Activated naive CD8-positive, alpha-beta T cell treated with anti-CD3 and anti-CD28 coated beads, Interleukin-2, amount 50 U/mL, for 24 hours (primary cell): ENCODE data around the gene SECTM1.
A peak's percentile ranks its signal among the peaks of the same experiment; 100 is the strongest.
"Not testable (repeated sequence)": the region's sequence is repeated elsewhere in the genome, so short reads cannot be mapped to it uniquely, and the experiment has no call there.

Source experiments
- ATAC-seq: fragments of 150-1000 bp; cut with Tn5 transposase; one replicate; pipeline ENCODE4 v1.10.0; 2021
- DNase-seq: peaks from one replicate; pipeline ENCODE4 v3.0.0; 2021
- H3K27ac Mint-ChIP-seq: one replicate; pipeline ENCODE4 v1.8.0; 2021; ENCODE audit warnings: mild to moderate bottlenecking, mixed read lengths
- H3K27me3 Mint-ChIP-seq: one replicate; pipeline ENCODE4 v1.8.0; 2021; ENCODE audit warnings: mixed read lengths
- H3K36me3 Mint-ChIP-seq: one replicate; pipeline ENCODE4 v1.8.0; 2021; ENCODE audit warnings: low read depth, mixed read lengths
- H3K4me1 Mint-ChIP-seq: one replicate; pipeline ENCODE4 v1.8.0; 2021; ENCODE audit warnings: mixed read lengths
- H3K4me3 Mint-ChIP-seq: one replicate; pipeline ENCODE4 v1.8.0; 2021; ENCODE audit warnings: mild to moderate bottlenecking, moderate library complexity, mixed read lengths
- H3K9me3 Mint-ChIP-seq: one replicate; pipeline ENCODE4 v1.8.0; 2021; ENCODE audit warnings: mixed read lengths

The SECTM1 gene

DNA sequence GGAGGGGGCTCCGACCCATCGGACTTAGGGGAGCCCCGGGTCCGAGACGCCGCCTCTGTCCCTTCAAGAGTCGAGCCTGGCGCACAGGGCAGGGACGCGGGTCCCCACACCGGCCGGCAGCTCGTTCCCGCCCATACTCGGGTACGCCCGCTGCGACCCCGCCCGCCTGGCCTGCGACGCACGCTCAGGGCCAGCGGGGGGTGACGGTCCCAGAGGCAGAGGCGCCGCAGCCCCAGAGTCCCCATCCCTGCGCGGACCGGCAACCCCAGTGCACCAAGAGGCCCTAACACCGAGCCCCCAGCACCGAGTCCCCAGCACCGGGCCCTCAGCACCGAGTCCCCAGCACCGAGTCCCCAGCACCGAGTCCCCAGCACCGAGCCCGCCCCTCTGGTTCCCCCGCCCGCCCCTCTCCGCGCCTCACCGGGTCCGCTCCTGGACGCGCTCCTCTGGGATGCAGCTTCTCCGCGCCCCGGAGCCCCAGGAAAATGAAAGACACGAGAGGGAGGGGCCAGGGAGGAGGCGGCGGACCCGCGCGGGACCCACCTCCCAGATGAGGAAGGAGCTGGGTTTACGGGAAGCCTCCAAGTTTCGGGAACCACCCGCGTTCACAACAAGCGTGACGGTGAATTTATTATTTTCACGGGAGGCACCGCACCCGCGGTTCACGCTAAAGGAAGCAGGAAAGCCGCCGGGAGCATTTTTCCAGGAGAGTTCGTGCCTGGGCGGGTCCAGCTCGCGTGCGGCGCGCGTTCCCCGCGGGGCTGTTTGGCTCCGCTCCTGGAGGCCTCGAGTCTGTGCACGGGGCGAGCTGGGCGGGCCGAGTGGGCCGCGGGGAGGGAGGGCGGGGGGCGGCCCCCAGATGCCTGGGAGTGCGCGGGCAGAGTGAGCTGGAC, at the start of gene SECTM1:
Gene SECTM1, minus strand, starts transcription at position 488 of the 893 bp plus-strand sequence. CDS start 6,526 bp downstream, outside the sequence.
- peak; percentile 22 for ATAC-seq
- H3K4me1 Mint-ChIP-seq = peaks cover 24% of the 10 kb centered on the region
- DNase-seq = no peak
- H3K4me3 Mint-ChIP-seq = peak within 1 kb of the TSS; percentile 77
- H3K27me3 Mint-ChIP-seq = peaks cover 10% of the 10 kb centered on the region
- H3K36me3 Mint-ChIP-seq = no peaks in the 10 kb centered on the region
- no peak within 1 kb of the TSS for H3K27ac Mint-ChIP-seq
- H3K9me3 Mint-ChIP-seq = no peaks in the 10 kb centered on the region

DNA sequence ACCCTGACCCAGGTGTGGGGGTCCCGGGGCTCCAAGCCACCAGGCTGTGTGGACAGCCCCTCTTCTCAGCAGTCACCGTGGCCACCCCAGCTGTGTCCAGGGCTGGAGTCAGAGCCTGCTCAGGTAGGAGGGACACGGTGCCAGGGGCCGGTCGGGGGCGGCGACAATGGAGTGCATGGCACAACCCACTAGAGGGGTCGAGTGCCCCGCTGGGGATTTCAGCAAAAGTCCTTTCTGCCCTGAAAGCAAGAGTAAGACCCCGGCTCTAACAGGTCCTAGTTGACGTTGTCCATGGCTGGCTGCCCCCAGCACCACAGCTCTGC, 49.3 kb upstream of the SECTM1 start:
- Mint-ChIP-seq H3K27me3 (peaks cover 22% of the 10 kb centered on the region), H3K9me3 (no peaks in the 10 kb centered on the region), H3K27ac (no peak overlapping the region), H3K36me3 (no peaks in the 10 kb centered on the region), H3K4me3 (no peak overlapping the region), H3K4me1 (peaks cover 7% of the 10 kb centered on the region)
- no peak for ATAC-seq
- no peak for DNase-seq

GRCh38 chr17:82382220-82382932, 48.8 kb upstream of the SECTM1 start:
- not testable (repeated sequence) for H3K36me3 Mint-ChIP-seq, ATAC-seq, DNase-seq, H3K4me1 Mint-ChIP-seq, H3K9me3 Mint-ChIP-seq, H3K4me3 Mint-ChIP-seq, H3K27ac Mint-ChIP-seq
- peaks cover 25% of the 10 kb centered on the region for H3K27me3 Mint-ChIP-seq

GRCh38 chr17:82381703-82382009, 48.1 kb upstream of the SECTM1 start:
- not testable (repeated sequence) for DNase-seq, H3K4me1 Mint-ChIP-seq, ATAC-seq, H3K4me3 Mint-ChIP-seq, H3K9me3 Mint-ChIP-seq, H3K36me3 Mint-ChIP-seq, H3K27ac Mint-ChIP-seq
- H3K27me3 Mint-ChIP-seq = peaks cover 26% of the 10 kb centered on the region

DNA sequence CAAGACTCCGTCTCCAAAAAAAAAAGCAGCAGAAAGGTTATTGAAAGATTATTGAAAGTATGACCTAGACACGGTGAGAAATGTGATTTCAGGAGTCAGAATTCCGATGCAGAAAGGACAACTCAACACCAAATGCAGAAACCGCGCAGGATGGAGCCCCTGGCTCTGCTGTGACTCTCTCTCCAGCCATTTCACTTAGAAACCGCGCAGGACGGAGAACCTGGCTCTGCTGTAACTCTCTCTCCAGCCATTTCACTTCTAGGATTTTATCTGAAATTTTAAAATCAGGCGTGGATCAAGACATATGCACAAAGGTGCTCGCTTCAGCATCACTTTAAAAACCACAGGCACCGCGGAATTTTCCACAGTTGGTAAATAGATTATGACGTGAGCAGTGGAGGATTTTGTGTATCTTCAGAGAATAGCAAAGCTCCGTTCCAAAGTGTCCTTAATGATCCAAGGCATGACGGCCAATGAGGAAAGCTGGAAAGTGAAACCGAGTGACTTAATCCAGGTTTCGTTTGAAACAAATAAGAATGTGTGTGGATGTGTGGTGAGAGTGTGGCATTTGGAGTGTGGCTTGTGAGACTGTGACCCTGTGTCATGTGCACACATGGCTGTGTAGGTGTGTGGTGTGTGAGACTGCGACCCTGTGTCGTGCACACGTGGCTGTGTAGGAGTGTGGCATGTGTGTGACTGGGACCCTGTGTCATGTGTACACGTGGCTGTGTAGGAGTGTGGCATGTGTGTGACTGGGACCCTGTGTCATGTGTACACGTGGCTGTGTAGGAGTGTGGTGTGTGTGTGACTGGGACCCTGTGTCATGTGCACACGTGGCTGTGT, 47.5 kb upstream of the SECTM1 start:
- DNase-seq (no peak), ATAC-seq (no peak)
- Mint-ChIP-seq H3K27me3 (peaks cover 30% of the 10 kb centered on the region), H3K9me3 (no peaks in the 10 kb centered on the region), H3K27ac (peak overlapping the region; percentile 43), H3K4me3 (no peak overlapping the region), H3K36me3 (no peaks in the 10 kb centered on the region), H3K4me1 (peaks cover 5% of the 10 kb centered on the region)

DNA sequence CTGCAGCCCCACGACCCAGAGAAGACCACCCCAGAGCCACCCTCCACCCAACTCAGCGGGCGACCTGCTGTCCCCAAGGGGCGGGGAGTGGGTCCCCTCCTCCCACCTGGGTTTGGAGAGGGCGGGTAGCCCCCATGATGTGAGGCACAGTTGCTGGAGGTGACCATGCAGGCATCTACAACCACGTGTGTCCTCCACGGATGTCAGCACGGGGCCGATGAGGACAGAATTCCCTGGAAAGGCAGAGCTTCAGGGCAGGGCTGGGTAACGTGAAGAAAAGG, 45.1 kb upstream of the SECTM1 start:
- Mint-ChIP-seq H3K4me1 (peaks cover 5% of the 10 kb centered on the region), H3K4me3 (no peak overlapping the region), H3K27ac (no peak overlapping the region), H3K27me3 (peaks cover 35% of the 10 kb centered on the region), H3K36me3 (no peaks in the 10 kb centered on the region), H3K9me3 (no peaks in the 10 kb centered on the region)
- ATAC-seq (no peak), DNase-seq (no peak)

DNA sequence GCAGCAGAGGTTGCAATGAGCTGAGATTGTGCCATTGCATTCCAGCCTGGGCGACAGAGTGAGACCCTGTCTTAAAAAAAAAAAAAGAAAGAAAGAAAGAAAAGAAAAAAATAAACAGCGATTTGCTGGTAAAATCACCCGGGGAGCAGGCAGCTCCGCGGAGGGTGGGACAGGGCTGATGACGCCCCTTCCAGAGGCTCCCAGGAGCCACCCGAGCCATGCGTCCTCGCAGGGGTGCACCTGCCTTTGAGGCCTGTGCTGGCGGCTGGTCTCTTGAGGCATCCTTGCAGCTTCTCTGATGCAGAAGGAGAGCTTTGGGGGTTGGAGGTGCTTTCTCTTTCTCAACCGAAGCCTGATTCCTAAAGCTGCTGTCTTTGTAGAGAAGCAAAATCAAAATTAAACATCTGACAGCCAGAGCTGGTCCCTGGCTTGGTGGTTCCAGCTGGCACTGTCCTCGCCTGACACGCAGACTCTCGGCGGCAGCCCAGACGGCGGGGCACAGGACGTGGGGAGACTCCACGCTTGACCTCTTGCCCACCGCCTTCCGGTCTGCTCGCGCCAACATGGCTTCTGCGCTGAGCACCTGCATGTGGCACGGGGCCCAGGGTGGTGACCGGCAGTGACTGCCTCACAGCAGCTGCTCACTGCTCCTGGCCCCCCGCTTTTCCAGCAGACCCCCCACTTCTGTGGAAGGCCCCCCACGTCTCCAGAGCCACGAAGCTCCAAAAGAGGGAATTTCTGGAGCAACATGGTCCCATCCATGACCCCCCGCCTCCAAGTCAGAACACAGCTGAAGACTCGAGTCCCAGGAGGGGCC, 44.6 kb upstream of the SECTM1 start:
- H3K36me3 Mint-ChIP-seq = no peaks in the 10 kb centered on the region
- H3K4me3 Mint-ChIP-seq = no peak overlapping the region

GRCh38 chr17:82377294-82377693, 43.7 kb upstream of the SECTM1 start:
- not testable (repeated sequence) for H3K4me3 Mint-ChIP-seq, H3K27ac Mint-ChIP-seq, H3K9me3 Mint-ChIP-seq, ATAC-seq, DNase-seq, H3K36me3 Mint-ChIP-seq
- peaks cover 14% of the 10 kb centered on the region for H3K4me1 Mint-ChIP-seq
- peaks cover 49% of the 10 kb centered on the region for H3K27me3 Mint-ChIP-seq

More for the DNA sequence above, 44.6 kb upstream of the SECTM1 start:
- ATAC-seq = no peak
- peaks cover 6% of the 10 kb centered on the region for H3K4me1 Mint-ChIP-seq
- H3K27me3 Mint-ChIP-seq = peaks cover 40% of the 10 kb centered on the region
- H3K27ac Mint-ChIP-seq = no peak overlapping the region
- no peak for DNase-seq
- no peaks in the 10 kb centered on the region for H3K9me3 Mint-ChIP-seq

DNA sequence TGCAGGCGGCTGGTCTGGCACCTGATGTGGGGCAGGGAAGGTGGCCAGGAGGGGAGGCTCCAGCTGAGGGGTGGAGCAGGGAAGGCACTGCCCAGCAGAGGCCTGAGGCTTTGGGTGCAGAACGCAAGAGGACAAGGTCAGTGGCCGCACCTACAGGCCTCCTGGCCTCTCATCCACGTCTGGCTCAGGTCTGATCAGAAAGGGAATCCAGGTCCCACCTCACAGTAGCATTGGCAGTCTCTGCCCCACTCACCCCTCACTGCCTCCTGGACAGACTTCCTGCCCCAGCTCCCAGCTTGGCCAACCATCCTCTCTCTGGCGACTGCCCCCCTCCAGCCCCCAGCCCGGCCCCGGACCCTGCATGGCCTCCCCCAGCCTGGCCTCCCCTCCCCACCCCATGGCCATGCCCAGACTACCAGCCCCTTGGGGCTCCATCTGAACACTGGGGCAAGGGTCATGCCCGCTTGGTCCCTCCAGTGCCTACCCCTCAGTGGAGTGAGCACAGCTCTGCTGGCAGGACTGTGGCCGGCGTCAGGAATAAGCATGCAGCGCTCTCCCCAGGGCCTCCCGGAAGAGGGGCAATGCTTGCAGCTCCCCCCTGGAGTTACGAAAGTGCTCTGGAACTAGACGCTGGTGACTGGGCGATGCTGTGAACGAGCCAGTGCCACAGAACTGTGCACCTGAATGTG, 42.6 kb upstream of the SECTM1 start:
- Mint-ChIP-seq H3K4me3 (no peak overlapping the region), H3K27ac (no peak overlapping the region), H3K4me1 (peaks cover 11% of the 10 kb centered on the region), H3K9me3 (no peaks in the 10 kb centered on the region), H3K27me3 (peaks cover 45% of the 10 kb centered on the region), H3K36me3 (no peaks in the 10 kb centered on the region)
- ATAC-seq (no peak), DNase-seq (no peak)

- Mint-ChIP-seq H3K4me3 (no peak overlapping the region), H3K27me3 (peaks cover 49% of the 10 kb centered on the region)
- ATAC-seq = no peak
Observed at GRCh38 chr17:82375359-82376041, 41.9 kb upstream of the SECTM1 start.

DNA sequence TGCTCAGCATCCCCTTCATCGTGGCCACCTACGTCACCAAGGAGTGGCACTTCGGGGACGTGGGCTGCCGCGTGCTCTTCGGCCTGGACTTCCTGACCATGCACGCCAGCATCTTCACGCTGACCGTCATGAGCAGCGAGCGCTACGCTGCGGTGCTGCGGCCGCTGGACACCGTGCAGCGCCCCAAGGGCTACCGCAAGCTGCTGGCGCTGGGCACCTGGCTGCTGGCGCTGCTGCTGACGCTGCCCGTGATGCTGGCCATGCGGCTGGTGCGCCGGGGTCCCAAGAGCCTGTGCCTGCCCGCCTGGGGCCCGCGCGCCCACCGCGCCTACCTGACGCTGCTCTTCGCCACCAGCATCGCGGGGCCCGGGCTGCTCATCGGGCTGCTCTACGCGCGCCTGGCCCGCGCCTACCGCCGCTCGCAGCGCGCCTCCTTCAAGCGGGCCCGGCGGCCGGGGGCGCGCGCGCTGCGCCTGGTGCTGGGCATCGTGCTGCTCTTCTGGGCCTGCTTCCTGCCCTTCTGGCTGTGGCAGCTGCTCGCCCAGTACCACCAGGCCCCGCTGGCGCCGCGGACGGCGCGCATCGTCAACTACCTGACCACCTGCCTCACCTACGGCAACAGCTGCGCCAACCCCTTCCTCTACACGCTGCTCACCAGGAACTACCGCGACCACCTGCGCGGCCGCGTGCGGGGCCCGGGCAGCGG, 41.2 kb upstream of the SECTM1 start:
- no peak for ATAC-seq

More at GRCh38 chr17:82375359-82376041, 41.9 kb upstream of the SECTM1 start:
- Mint-ChIP-seq H3K4me1 (peaks cover 17% of the 10 kb centered on the region), H3K9me3 (no peaks in the 10 kb centered on the region), H3K27ac (no peak overlapping the region), H3K36me3 (no peaks in the 10 kb centered on the region)
- DNase-seq = no peak

GRCh38 chr17:82373731-82374625, 40.4 kb upstream of the SECTM1 start:
- Mint-ChIP-seq H3K4me3 (no peak overlapping the region), H3K27me3 (peaks cover 55% of the 10 kb centered on the region), H3K9me3 (no peaks in the 10 kb centered on the region), H3K4me1 (peaks cover 18% of the 10 kb centered on the region), H3K36me3 (no peaks in the 10 kb centered on the region), H3K27ac (no peak overlapping the region)
- no peak for DNase-seq
- no peak for ATAC-seq

More for the DNA sequence above, 41.2 kb upstream of the SECTM1 start:
- H3K36me3 Mint-ChIP-seq = no peaks in the 10 kb centered on the region
- H3K9me3 Mint-ChIP-seq = no peaks in the 10 kb centered on the region
- H3K27me3 Mint-ChIP-seq = peaks cover 49% of the 10 kb centered on the region
- H3K27ac Mint-ChIP-seq = no peak overlapping the region
- no peak overlapping the region for H3K4me3 Mint-ChIP-seq
- no peak for DNase-seq
- H3K4me1 Mint-ChIP-seq = peaks cover 18% of the 10 kb centered on the region
